SJSA1 (cell line): ENCODE data around the gene PNLIPRP3. TPM values are rescaled to one million over a fixed set of nuclear protein-coding genes. Genes with fewer than 3 reads are reported as not detected.
A peak's percentile ranks its signal among the peaks of the same experiment; 100 is the strongest.
"Not testable (repeated sequence)": the region's sequence is repeated elsewhere in the genome, so short reads cannot be mapped to it uniquely, and the experiment has no call there.

Experiments
- DNase-seq, 2 experiments: peaks; one replicate each; pipeline ENCODE4 v3.0.0-alpha.2; 2015 to 2020; ENCODE audit warnings: low spot score in 2 of 2, low read depth in 1 of 2
- H3K27ac ChIP-seq: fragments of 250-450 bp; sonication (Bioruptor Pico); 2 replicates; pipeline ENCODE4 v1.5.1; 2020; ENCODE audit warnings: mild to moderate bottlenecking, moderate library complexity
- H3K27me3 ChIP-seq: fragments of 250-450 bp; sonication (Bioruptor Pico); replicated peaks from 2 replicates; pipeline ENCODE4 v1.5.1; 2020; ENCODE audit warnings: mild to moderate bottlenecking, moderate library complexity
- H3K36me3 ChIP-seq: fragments of 250-450 bp; sonication (Bioruptor Pico); 2 replicates; pipeline ENCODE4 v1.5.1; 2020; ENCODE audit warnings: mild to moderate bottlenecking
- H3K4me1 ChIP-seq: fragments of 250-450 bp; sonication (Bioruptor Pico); replicated peaks from 2 replicates; pipeline ENCODE4 v1.6.1; 2021; ENCODE audit warnings: mild to moderate bottlenecking
- H3K4me3 ChIP-seq: fragments of 250-450 bp; sonication (Bioruptor Pico); 2 replicates; pipeline ENCODE4 v1.5.1; 2020; ENCODE audit warnings: mild to moderate bottlenecking
- H3K9me3 ChIP-seq: fragments of 250-450 bp; sonication (Bioruptor Pico); replicated peaks from 2 replicates; pipeline ENCODE4 v1.5.1; 2020; ENCODE audit warnings: mild to moderate bottlenecking
- total RNA-seq: library from RNA; depleted of rRNA; stranded (reverse); fragments of >200 nt; shearing (Covaris generic); gene quantifications from 2 replicates; pipeline ENCODE4 v1.2.3, GENCODE V29; 2014; rRNA removed

PNLIPRP3 gene
- not detected in 2 replicates for total RNA-seq

DNA sequence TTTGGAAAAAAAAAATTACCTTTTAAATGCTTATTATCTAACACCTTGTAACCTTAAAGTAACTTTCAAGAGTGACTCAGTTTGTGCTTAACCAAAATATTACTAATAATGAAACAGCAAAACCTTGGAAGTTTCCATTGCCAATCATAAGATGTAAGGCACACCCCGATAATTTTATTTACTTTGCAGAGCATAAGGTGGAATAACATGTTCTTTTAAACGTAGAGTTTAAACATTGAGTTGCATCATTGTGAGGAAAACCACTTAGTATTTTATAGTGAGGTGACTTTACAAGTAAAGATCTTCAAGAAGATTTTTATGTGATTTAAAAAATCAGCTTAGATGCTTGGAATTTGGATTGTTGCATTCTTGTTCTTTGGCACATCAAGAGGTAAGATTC, at the start of gene PNLIPRP3:
PNLIPRP3 (plus strand) TSS at position 177 of the 400 bp plus-strand sequence; CDS start at position 343, 166 bp downstream.
- Histone ChIP-seq H3K4me3 (no peak within 1 kb of the TSS), H3K27ac (no peak within 1 kb of the TSS), H3K27me3 (no peaks in the 10 kb centered on the region), H3K9me3 (no peaks in the 10 kb centered on the region), H3K36me3 (no peaks in the 10 kb centered on the region), H3K4me1 (no peaks in the 10 kb centered on the region)
- no peak for DNase-seq

DNA sequence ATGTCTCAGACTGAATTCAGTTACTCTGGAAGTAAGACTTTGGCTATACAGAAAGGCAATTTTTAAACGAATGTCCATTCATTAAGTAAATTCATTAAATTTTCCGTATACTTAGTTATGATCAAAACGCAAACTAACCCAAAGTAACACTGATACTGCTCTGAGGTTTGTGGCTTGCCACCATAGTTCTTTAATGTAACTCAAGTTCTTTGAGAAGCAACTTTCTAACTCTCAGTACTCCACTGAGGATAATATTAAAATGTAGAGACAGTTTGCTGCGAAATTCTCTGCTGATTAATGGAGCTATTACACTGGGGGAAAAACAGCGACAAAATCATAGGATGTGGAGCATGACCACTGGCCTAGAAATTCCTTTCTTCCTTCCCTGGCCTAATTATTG, 45.4 kb upstream of the PNLIPRP3 start:
- no peaks in the 10 kb centered on the region for H3K4me1 ChIP-seq
- no peaks in the 10 kb centered on the region for H3K36me3 ChIP-seq
- no peak overlapping the region for H3K27ac ChIP-seq
- no peak for DNase-seq
- H3K4me3 ChIP-seq: no peak overlapping the region
- 0 out of 2 replicates have a peak, but pooled peaks cover 2% of the 10 kb centered on the region for H3K27me3 ChIP-seq
- H3K9me3 ChIP-seq: no peaks in the 10 kb centered on the region

DNA sequence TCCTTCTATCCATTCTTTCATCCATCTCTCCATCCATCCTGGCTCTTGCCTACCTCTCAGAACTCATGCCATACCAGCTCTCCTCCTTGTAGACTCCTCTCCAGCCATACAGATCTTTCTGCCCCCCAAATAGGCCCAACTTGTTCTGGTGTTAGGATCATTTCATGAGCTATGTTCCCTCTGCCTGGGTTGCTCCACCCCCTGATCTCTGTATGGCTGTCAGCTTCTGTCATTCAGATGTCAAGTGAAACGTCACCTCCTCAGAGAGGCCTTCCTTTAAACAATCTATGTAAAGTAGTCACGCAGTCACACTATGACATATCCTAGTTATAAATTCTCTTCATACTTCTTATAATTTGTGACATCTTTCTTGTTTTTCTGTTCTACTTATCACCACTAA, 42.3 kb upstream of the PNLIPRP3 start:
- Histone ChIP-seq H3K27ac (no peak overlapping the region), H3K27me3 (0 out of 2 replicates have a peak, but pooled peaks cover 6% of the 10 kb centered on the region), H3K4me1 (no peaks in the 10 kb centered on the region), H3K9me3 (no peaks in the 10 kb centered on the region), H3K4me3 (no peak overlapping the region), H3K36me3 (no peaks in the 10 kb centered on the region)
- DNase-seq: no peak

DNA sequence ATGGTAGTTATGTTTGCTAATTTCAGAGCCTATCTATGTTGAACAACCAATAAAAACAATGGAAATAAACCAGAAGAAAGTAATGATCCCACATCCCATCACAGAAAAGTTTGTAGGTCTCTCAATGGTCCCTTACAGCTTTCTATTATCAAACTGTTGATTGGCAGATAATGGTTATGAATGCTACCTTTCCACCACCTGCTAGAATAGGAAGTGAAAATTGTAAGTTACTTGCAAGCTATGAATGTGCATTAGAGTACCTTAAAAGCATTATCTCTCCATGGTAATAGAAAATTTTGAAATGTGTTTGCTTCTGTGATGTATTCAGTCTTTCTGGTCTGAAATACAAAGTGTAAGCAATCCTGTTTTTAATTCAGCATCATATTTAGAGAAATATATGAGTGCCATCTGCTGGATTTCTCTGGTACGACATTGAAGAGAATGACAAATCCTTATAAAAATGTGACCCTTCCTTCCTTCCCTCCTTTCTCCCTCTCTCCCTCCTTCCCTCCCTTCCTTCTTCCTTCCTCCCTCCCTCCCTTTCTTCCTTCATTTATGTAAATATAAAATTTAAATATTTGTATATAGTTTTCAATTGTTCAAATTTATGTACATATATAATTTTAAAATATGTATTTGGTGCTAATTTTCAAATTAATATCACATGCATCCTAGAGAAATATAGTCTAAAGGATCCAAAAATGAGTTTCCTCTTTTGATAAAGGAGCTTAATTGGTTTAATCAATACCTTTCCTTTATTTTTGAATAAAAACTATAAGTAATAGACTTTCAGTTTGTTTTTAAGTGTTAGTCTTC, 41.4 kb upstream of the PNLIPRP3 start:
- Histone ChIP-seq H3K4me1 (no peaks in the 10 kb centered on the region), H3K4me3 (no peak overlapping the region), H3K27me3 (0 out of 2 replicates have a peak, but pooled peaks cover 6% of the 10 kb centered on the region), H3K9me3 (no peaks in the 10 kb centered on the region), H3K27ac (no peak overlapping the region), H3K36me3 (no peaks in the 10 kb centered on the region)
- peak in 1 of 2 experiments; percentile 25 for DNase-seq

DNA sequence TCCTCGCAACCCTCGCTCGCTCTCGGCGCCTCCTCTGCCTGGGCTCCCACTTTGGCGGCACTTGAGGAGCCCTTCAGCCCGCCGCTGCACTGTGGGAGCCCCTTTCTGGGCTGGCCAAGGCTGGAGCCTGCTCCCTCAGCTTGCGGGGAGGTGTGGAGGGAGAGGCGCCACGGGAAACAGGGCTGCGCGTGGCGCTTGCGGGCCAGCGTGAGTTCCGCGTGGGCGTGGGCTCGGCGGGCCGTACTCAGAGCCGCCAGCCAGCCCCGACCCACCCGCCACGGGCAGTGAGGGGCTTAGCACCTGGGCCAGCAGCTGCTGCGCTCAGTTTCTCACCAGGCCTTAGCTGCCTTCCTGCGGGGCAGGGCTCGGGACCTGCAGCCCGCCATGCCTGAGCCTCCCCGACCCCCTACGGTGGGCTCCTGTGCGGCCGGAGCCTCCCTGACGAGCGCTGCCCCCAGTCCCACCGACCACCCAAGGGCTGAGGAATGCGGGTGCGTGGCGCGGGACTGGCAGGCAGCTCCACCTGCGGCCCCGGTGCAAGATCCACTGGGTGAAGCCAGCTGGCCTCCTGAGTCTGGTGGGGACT, 34.3 kb upstream of the PNLIPRP3 start:
- H3K4me3 ChIP-seq, H3K27me3 ChIP-seq, H3K27ac ChIP-seq, H3K36me3 ChIP-seq, H3K4me1 ChIP-seq, DNase-seq, H3K9me3 ChIP-seq: not testable (repeated sequence)

DNA sequence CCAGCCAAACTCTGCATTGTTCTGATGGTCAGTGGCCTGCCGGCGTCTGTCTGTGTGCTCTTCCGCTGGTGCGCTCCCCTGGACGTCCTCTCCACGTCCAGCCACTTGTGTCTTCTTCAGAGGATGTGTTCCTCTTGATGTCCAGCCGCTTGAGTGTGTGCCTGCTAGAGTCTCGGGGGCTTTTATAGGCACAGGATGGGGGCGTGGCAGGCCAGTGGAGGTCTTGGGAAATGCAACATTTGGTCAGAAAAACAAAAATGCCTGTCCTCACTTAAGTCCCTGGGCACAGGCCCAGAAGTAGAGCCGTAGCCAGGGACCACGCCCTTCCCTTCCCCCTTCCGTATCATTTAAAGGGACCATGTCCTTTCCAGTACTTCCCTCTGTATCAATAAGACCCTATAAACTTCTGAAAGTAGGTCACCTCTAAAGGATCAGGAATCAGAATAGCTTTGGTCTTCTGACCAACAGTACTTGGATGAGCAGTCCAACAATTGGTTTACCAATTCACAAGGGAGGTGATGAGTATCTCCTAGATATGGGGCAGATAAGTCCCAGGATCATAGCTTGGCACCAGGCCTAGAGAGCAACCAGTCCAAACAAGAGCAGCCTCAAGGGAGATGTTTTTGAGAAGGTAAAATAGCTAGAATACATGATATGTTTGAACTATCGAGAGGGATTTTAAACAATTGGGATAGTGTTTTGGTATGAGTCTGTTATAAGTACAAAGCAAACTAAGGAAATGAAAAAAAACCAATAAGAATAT, 32.2 kb upstream of the PNLIPRP3 start:
- H3K36me3 ChIP-seq: no peaks in the 10 kb centered on the region
- H3K9me3 ChIP-seq: no peaks in the 10 kb centered on the region
- no peak overlapping the region for H3K4me3 ChIP-seq
- no peaks in the 10 kb centered on the region for H3K4me1 ChIP-seq
- H3K27ac ChIP-seq: no peak overlapping the region
- no peak for DNase-seq
- H3K27me3 ChIP-seq: no peaks in the 10 kb centered on the region

DNA sequence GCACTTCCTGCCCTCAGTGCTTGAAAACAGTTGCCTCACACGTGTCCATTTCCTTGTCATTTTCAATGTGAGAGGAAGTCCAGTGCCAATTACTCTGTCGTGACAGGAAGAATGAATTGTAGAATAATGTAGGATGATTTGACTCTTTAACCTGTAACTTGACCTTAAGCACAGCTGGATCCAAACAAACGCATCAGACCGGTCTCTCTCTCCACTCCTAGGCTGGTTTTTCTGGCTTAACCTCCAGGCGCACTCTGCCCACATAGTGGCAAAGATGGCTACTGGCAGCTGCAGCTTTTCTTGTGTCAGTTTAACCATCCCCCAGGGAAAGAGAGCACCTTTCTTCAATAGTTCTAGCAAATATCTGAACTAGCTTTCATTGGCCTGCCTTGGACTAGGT, 29.4 kb upstream of the PNLIPRP3 start:
- no peak for DNase-seq
- no peak overlapping the region for H3K27ac ChIP-seq
- no peaks in the 10 kb centered on the region for H3K4me1 ChIP-seq
- no peaks in the 10 kb centered on the region for H3K9me3 ChIP-seq
- H3K4me3 ChIP-seq: no peak overlapping the region
- no peaks in the 10 kb centered on the region for H3K27me3 ChIP-seq
- H3K36me3 ChIP-seq: no peaks in the 10 kb centered on the region

DNA sequence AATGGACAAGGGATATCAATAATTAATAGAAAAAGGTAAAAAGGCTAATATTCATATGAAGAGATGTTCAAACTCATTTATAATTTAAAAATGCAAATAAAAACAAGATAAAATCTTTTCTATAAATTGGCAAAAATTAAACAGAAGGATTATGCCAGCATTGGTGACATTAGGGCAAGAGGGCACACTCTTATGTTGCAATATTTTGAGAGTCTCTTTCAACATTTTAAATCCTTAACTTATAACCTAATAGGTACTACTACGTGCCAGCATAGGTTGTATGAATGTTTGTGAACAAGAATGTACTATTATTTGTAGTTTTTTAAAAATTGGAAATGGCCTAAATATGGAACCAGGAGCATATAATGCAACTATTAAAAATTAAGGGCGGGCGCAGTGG, 24.8 kb upstream of the PNLIPRP3 start:
- no peaks in the 10 kb centered on the region for H3K9me3 ChIP-seq
- no peaks in the 10 kb centered on the region for H3K27me3 ChIP-seq
- no peak overlapping the region for H3K4me3 ChIP-seq
- no peak for DNase-seq
- H3K36me3 ChIP-seq: no peaks in the 10 kb centered on the region
- H3K27ac ChIP-seq: no peak overlapping the region
- H3K4me1 ChIP-seq: no peaks in the 10 kb centered on the region

DNA sequence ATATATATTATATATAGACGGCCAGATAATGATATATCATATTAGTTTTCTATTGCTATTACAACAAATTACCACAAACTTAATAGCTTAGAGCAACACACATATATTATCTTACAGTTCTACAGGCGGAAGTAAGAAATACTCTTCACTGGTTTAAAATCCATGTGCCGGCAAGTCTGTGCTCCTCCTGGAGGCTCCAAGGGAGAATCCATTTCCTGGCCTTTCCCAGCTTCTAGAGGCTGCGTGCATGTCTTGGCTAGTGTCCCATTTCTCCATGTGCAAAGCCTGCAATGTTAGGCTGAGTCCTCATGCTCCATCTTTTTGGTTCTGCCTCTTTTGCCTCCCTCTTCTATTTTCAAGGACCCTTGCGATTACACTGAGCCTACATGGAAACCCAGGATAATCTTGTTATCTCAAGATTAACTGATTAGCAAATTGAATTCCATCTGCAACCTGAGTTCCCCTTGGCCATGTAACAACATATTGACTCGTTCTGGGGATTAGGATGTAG, 23.9 kb upstream of the PNLIPRP3 start:
- Histone ChIP-seq H3K4me3 (no peak overlapping the region), H3K36me3 (no peaks in the 10 kb centered on the region), H3K4me1 (no peaks in the 10 kb centered on the region), H3K9me3 (no peaks in the 10 kb centered on the region), H3K27me3 (no peaks in the 10 kb centered on the region), H3K27ac (no peak overlapping the region)
- DNase-seq: no peak

DNA sequence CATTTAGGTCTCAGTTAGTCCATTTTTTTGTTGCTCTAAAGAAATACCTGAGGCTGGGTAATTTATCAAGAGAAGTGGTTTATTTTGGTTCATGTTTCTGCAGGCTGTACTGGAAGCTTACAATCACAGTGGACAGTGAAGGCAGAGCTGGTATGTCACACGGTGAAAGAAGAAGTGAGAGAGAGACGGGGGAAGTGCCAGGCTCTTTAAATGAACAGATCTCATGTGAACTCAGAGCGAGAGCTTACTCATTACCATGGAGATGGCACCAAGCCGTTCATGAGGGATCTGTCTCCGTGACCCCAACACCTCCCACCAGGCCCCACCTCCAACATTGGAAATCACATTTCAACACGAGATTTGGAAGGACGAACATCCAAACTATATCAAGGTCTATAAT, 18.9 kb upstream of the PNLIPRP3 start:
- no peak for DNase-seq
- Histone ChIP-seq H3K36me3 (no peaks in the 10 kb centered on the region), H3K27ac (no peak overlapping the region), H3K4me1 (no peaks in the 10 kb centered on the region), H3K4me3 (no peak overlapping the region), H3K27me3 (no peaks in the 10 kb centered on the region; the same call in 1 of the 2 replicates), H3K9me3 (no peaks in the 10 kb centered on the region)

DNA sequence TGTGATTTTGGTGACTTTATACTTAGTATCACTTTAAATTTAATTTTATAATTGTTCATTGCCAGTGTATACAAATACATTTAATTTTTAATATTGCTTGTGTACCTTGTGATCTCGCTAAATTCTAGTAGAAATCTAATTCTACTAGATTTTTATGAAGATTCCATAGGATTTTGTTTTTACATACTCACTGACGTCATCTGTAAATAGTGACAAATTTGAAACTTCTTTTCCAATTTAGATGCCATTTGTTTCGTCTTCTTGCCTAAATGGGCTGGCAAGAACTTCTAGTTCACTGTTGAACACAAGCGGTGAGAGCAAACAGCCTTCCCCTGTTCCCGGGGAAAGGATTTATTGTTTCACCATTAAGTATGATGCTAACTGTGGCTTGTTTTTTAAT, 17.3 kb upstream of the PNLIPRP3 start:
- Histone ChIP-seq H3K27me3 (no peaks in the 10 kb centered on the region; the same call in 1 of the 2 replicates), H3K4me3 (no peak overlapping the region), H3K9me3 (no peaks in the 10 kb centered on the region), H3K4me1 (no peaks in the 10 kb centered on the region), H3K27ac (no peak overlapping the region), H3K36me3 (no peaks in the 10 kb centered on the region)
- DNase-seq: no peak

DNA sequence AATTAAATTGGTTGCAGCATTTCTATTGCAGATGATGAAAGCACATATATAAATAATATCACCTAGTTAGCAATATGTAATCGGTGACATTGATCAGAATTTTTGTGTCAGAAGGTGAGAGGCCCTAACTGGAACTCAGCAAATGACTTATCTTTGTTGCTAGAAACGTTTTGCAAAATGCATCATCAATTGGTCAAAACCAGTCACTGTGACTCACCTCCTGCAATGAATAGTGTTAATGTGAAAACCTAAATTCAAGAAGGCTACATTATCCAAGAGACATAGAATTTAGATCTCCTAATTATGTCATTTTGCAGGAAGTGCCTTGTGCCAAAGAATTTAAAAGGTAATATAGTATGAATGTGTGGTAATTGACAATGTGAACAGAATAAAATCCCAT, 9.8 kb upstream of the PNLIPRP3 start:
- no peak overlapping the region for H3K4me3 ChIP-seq
- no peak overlapping the region for H3K27ac ChIP-seq
- H3K9me3 ChIP-seq: no peaks in the 10 kb centered on the region
- H3K36me3 ChIP-seq: no peaks in the 10 kb centered on the region
- DNase-seq: no peak
- no peaks in the 10 kb centered on the region for H3K4me1 ChIP-seq
- H3K27me3 ChIP-seq: no peaks in the 10 kb centered on the region

DNA sequence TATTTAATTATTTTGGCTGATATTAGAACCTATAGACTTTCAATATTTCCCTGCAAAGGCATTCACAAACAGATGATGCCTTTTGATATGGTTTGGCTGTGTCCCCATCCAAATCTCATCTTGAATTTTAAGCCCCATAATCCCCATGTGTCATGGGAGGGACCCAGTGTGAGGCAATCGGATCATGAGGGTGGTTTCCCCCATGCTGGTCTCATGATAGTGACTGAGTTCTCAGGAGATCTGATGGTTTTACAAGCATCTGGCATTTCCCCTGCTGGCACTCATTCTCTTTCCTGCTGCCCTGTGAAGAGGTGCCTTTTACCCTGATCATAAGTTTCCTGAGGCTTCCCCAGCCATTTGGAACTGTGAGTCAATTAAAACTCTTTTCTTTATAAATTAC, 9.3 kb upstream of the PNLIPRP3 start:
- Histone ChIP-seq H3K4me3 (no peak overlapping the region), H3K27ac (no peak overlapping the region), H3K27me3 (no peaks in the 10 kb centered on the region), H3K4me1 (no peaks in the 10 kb centered on the region), H3K36me3 (no peaks in the 10 kb centered on the region), H3K9me3 (no peaks in the 10 kb centered on the region)
- no peak for DNase-seq

DNA sequence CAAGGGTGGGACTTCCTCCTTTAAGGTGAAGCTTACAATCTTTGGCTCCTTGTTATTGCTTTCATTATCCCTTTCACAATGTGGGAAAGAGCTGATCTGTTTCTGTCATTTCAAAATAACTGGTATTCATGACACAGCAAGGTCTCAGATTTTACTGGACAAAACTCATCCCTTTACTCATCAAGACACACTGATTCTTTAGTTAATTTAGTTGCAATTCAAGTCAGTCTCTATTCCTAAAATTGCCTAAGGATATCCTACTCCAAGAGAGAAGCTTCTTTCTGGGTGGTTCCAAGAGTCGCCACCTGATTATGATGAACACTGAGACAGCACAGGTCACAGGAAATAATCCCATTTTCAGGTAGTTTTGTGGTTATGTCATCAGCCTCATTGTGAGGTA, 5.8 kb upstream of the PNLIPRP3 start:
- DNase-seq: no peak
- no peaks in the 10 kb centered on the region for H3K4me1 ChIP-seq
- no peak overlapping the region for H3K27ac ChIP-seq
- H3K9me3 ChIP-seq: no peaks in the 10 kb centered on the region
- no peak overlapping the region for H3K4me3 ChIP-seq
- no peaks in the 10 kb centered on the region for H3K27me3 ChIP-seq
- no peaks in the 10 kb centered on the region for H3K36me3 ChIP-seq
